ENCODE data around the gene PCCA.

Gene PCCA

DNA sequence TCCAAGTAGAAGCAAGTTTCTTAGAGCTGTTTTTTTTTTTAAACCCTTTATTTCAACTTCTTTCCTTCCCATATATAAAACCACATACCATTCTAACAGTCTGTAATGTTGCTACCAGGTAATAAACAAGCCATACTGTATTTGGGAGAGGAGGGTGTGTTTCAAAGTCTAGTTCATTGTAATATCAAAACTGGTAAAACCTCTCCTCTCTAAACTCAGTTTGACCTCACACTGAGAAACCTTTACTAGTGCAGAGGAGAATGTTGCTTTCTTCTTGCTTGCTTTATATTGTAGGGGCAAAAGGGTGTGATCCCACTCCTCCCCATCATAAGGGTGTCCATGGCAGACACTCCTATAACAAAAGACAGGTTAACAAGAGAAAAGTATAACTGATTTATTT is 344.6 kb downstream of the PCCA start:
- Histone ChIP-seq H3K9me2 (ENCODE audit: low read depth, low read length) (no peaks in the 10 kb centered on the region), H3K27ac (ENCODE audit: low read depth, low read length, poor library complexity, severe bottlenecking) (no peak overlapping the region), H3K79me2 (ENCODE audit: insufficient read depth, low read length) (no peaks in the 10 kb centered on the region), H3F3A (ENCODE audit: insufficient read depth, low read length) (no peaks in the 10 kb centered on the region), H3K9ac (ENCODE audit: low read length) (no peak overlapping the region), H3K4me2 (ENCODE audit: low read length) (no peak overlapping the region), H3K36me3 (ENCODE audit: insufficient read depth, low read length) (no peaks in the 10 kb centered on the region), H3K4me1 (ENCODE audit: insufficient read depth, low read length, severe bottlenecking) (no peaks in the 10 kb centered on the region), H3K4me3 (ENCODE audit: low read depth, low read length, poor library complexity, severe bottlenecking) (no peak overlapping the region), H4K20me1 (ENCODE audit: insufficient read depth, low read length) (no peaks in the 10 kb centered on the region), H2AFZ (ENCODE audit: low read length) (no peak overlapping the region), H3K9me3 (ENCODE audit: low read length) (no peaks in the 10 kb centered on the region), H3K27me3 (ENCODE audit: insufficient read depth, low read length) (no peaks in the 10 kb centered on the region)
- TF ChIP-seq CTCF (IDR thresholded peaks at IDR 0.05; ENCODE audit: low read length) = no peak
- no peak for TF ChIP-seq EZH2 (IDR thresholded peaks at IDR 0.05; ENCODE audit: borderline replicate concordance, low read length)

- H3K9ac ChIP-seq (ENCODE audit: low read length) = no peak overlapping the region
- no peaks in the 10 kb centered on the region for H3K36me3 ChIP-seq (ENCODE audit: insufficient read depth, low read length)
- no peak overlapping the region for H3K4me3 ChIP-seq (ENCODE audit: low read depth, low read length, poor library complexity, severe bottlenecking)
- no peak overlapping the region for H3K27ac ChIP-seq (ENCODE audit: low read depth, low read length, poor library complexity, severe bottlenecking)
- no peaks in the 10 kb centered on the region for H3K79me2 ChIP-seq (ENCODE audit: insufficient read depth, low read length)
- no peak overlapping the region for H3K4me2 ChIP-seq (ENCODE audit: low read length)
- H3K27me3 ChIP-seq (ENCODE audit: insufficient read depth, low read length) = no peaks in the 10 kb centered on the region
- no peaks in the 10 kb centered on the region for H4K20me1 ChIP-seq (ENCODE audit: insufficient read depth, low read length)
- H3K4me1 ChIP-seq (ENCODE audit: insufficient read depth, low read length, severe bottlenecking) = no peaks in the 10 kb centered on the region
- no peaks in the 10 kb centered on the region for H3F3A ChIP-seq (ENCODE audit: insufficient read depth, low read length)
- H3K9me2 ChIP-seq (ENCODE audit: low read depth, low read length) = no peaks in the 10 kb centered on the region
- TF ChIP-seq CTCF (IDR thresholded peaks at IDR 0.05; ENCODE audit: low read length) = no peak
- no peak for TF ChIP-seq EZH2 (IDR thresholded peaks at IDR 0.05; ENCODE audit: borderline replicate concordance, low read length)
- H3K9me3 ChIP-seq (ENCODE audit: low read length) = no peaks in the 10 kb centered on the region
- H2AFZ ChIP-seq (ENCODE audit: low read length) = no peak overlapping the region
Measured at GRCh38 chr13:100434010-100434763, 345.3 kb downstream of the PCCA start.

DNA sequence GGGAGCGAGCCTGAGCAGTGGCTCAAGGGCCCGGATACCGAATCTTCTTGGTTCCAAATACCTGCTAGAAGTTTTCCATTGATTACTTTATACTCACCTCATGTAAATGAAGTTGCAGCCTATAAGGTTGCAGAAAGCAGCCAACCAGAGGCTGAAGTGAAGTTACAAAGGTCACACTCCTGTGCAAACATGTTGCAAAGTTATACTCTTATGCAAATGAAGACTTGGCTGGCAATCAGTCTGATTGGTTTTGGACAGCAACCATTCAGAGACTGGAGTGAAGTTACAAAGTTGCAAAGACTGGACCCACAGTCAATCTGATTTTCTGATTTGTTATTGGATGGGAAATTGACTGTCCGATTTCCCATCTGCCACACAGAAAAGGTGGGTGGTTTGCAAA is 347.2 kb downstream of the PCCA start:
- Histone ChIP-seq H3K36me3 (ENCODE audit: insufficient read depth, low read length) (no peaks in the 10 kb centered on the region), H3F3A (ENCODE audit: insufficient read depth, low read length) (no peaks in the 10 kb centered on the region), H2AFZ (ENCODE audit: low read length) (no peak overlapping the region), H3K4me2 (ENCODE audit: low read length) (no peak overlapping the region), H3K4me3 (ENCODE audit: low read depth, low read length, poor library complexity, severe bottlenecking) (no peak overlapping the region), H3K4me1 (ENCODE audit: insufficient read depth, low read length, severe bottlenecking) (no peaks in the 10 kb centered on the region), H3K27me3 (ENCODE audit: insufficient read depth, low read length) (no peaks in the 10 kb centered on the region), H3K79me2 (ENCODE audit: insufficient read depth, low read length) (no peaks in the 10 kb centered on the region), H4K20me1 (ENCODE audit: insufficient read depth, low read length) (no peaks in the 10 kb centered on the region), H3K9me3 (ENCODE audit: low read length) (no peaks in the 10 kb centered on the region), H3K9me2 (ENCODE audit: low read depth, low read length) (no peaks in the 10 kb centered on the region), H3K9ac (ENCODE audit: low read length) (no peak overlapping the region), H3K27ac (ENCODE audit: low read depth, low read length, poor library complexity, severe bottlenecking) (no peak overlapping the region)
- TF ChIP-seq EZH2 (IDR thresholded peaks at IDR 0.05; ENCODE audit: borderline replicate concordance, low read length) = no peak

Measured in OCI-LY1 (cell line).